ENCODE results near the gene STK39. TPM values are rescaled to one million over a fixed set of nuclear protein-coding genes. Genes with fewer than 3 reads are reported as not detected.

Gene STK39
- total RNA-seq, 1 experiment from 2014 or later: 22.1 TPM

- Histone ChIP-seq H3K4me1 (ENCODE audit: insufficient read depth, low read length) (no peaks in the 10 kb centered on the region), H3K27me3 (ENCODE audit: insufficient read depth, low read length) (no peaks in the 10 kb centered on the region), H2AK5ac (ENCODE audit: insufficient read length, low read length) (no peak overlapping the region), H3K79me1 (ENCODE audit: insufficient read depth, low read depth, low read length, poor library complexity, severe bottlenecking) (no peaks in the 10 kb centered on the region), H3T11ph (ENCODE audit: low read length) (no peak overlapping the region), H3K4me2 (ENCODE audit: insufficient read depth, insufficient read length, low read length) (no peak overlapping the region), H3K56ac (ENCODE audit: insufficient read length, low read depth, low read length) (no peak overlapping the region), H3K9ac (ENCODE audit: extremely low read depth, insufficient read length, low read length) (no peak overlapping the region), H3K23ac (ENCODE audit: insufficient read length, low read depth, low read length) (no peak overlapping the region), H4K91ac (ENCODE audit: insufficient read length, low read depth, low read length) (no peak overlapping the region), H2BK120ac (ENCODE audit: low read depth, low read length, poor library complexity, severe bottlenecking) (no peak overlapping the region), H4K20me1 (ENCODE audit: control insufficient read depth, insufficient read depth, insufficient read length) (no peaks in the 10 kb centered on the region), H3K4ac (ENCODE audit: low read depth, low read length) (no peak overlapping the region), H2BK20ac (ENCODE audit: low read depth, low read length, poor library complexity, severe bottlenecking) (no peak overlapping the region), H4K8ac (replicated peaks; ENCODE audit: insufficient read length, low read depth, low read length) (no peak overlapping the region), H2BK15ac (ENCODE audit: low read depth, low read length) (no peak overlapping the region), H2BK5ac (ENCODE audit: insufficient read length, low read length) (no peak overlapping the region), H3K9me3 (ENCODE audit: control insufficient read depth, low read depth, low read length) (no peaks in the 10 kb centered on the region), H3K23me2 (ENCODE audit: insufficient read length, low read depth, low read length, poor library complexity, severe bottlenecking) (no peaks in the 10 kb centered on the region), H4K5ac (ENCODE audit: insufficient read length, low read depth, low read length) (no peak overlapping the region), H2AFZ (ENCODE audit: low read length) (no peak overlapping the region), H2BK12ac (ENCODE audit: insufficient read length, low read depth, low read length) (no peak overlapping the region), H3K27ac (ENCODE audit: insufficient read length, low read depth, low read length) (no peak overlapping the region), H3K18ac (ENCODE audit: insufficient read length, low read depth, low read length) (no peak overlapping the region), H3K14ac (ENCODE audit: insufficient read depth, low read length) (no peak overlapping the region), H3K79me2 (ENCODE audit: insufficient read depth, low read length) (no peaks in the 10 kb centered on the region)
- Mint-ChIP-seq H3K9me3 (no peaks in the 10 kb centered on the region), H3K4me1 (peaks cover 0 to 5% of the 10 kb centered on the region in 2 experiments; a peak in 2 of 4 replicates), H3K27ac (no peak overlapping the region), H3K36me3 (ENCODE audit: insufficient read depth in 1 of 3, low read depth in 3 of 3) (no peaks in the 10 kb centered on the region), H3K4me3 (no peak overlapping the region), H3K27me3 (ENCODE audit: low read depth) (no peaks in the 10 kb centered on the region)
- TF ChIP-seq CTCF (conservative IDR thresholded peaks at IDR 0.05): no peak
- WGBS (ENCODE audit: extremely low coverage, insufficient read length, low lambda C conversion rate): no CpG with 5 or more reads among the region's 4 CpGs
- no peak for DNase-seq
Observed at GRCh38 chr2:167924556-167924955, 322.8 kb downstream of the STK39 start.
